Esophagus muscularis mucosa (tissue), 4 donors: ENCODE measurements around the gene MRPL9.

ENCODE experiments used
- EP300 ChIP-seq: sonication (generic); formaldehyde crosslinking; IDR thresholded peaks from one replicate; pipeline ENCODE4 v1.6.1; 2017; ENCODE audit warnings: antibody characterized with exemption
- POLR2A ChIP-seq: fragments of 450-650 bp; IDR thresholded peaks from one replicate; pipeline ENCODE4 v1.6.1; 2017; ENCODE audit warnings: antibody characterized with exemption, moderate library complexity, mild to moderate bottlenecking, low read depth
- POLR2AphosphoS5 ChIP-seq, 2 donors: sonication (generic); formaldehyde crosslinking; IDR thresholded peaks; one replicate each; pipeline ENCODE4 v1.6.1; 2017; ENCODE audit warnings: antibody characterized with exemption in 2 of 2
- TF ChIP-seq, protein P1 (sequence below), 3 experiments: fragments of 200-600 bp in 2 of 3; fragments of 450-650 bp in 1 of 3; sonication (generic) in 2 of 3; IDR thresholded peaks; one replicate each; pipeline ENCODE4 v1.5.1; 2017 to 2019; ENCODE audit warnings: antibody characterized with exemption in 3 of 3, mild to moderate bottlenecking in 2 of 3, moderate library complexity in 1 of 3

DNA sequence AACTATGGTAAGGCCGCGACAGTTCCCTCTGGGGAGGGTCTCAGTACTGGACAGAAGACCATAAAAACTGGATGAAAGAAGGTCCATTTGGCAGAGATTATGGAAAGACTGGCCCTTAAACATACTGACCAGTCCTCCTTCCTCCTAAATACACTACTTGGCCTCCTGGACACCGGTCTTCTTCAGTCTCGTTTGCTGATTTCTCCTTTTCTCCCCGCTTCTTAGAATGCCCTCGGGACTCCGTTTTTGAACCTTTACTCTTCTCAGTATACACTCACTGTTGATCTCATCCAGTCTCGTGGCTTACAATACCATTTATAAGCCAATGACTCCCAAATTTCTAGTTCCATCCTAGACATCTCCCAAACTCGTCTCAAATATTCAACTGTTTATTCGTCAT is 694 bp upstream of the MRPL9 start:
- TF ChIP-seq, protein P1, sequence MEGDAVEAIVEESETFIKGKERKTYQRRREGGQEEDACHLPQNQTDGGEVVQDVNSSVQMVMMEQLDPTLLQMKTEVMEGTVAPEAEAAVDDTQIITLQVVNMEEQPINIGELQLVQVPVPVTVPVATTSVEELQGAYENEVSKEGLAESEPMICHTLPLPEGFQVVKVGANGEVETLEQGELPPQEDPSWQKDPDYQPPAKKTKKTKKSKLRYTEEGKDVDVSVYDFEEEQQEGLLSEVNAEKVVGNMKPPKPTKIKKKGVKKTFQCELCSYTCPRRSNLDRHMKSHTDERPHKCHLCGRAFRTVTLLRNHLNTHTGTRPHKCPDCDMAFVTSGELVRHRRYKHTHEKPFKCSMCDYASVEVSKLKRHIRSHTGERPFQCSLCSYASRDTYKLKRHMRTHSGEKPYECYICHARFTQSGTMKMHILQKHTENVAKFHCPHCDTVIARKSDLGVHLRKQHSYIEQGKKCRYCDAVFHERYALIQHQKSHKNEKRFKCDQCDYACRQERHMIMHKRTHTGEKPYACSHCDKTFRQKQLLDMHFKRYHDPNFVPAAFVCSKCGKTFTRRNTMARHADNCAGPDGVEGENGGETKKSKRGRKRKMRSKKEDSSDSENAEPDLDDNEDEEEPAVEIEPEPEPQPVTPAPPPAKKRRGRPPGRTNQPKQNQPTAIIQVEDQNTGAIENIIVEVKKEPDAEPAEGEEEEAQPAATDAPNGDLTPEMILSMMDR (IDR thresholded peaks at IDR 0.05), result no peak
- TF ChIP-seq POLR2AphosphoS5 (IDR thresholded peaks at IDR 0.05) (no peak), POLR2A (no peak), EP300 (no peak)
